ENCODE measurements around the gene CMSS1. TPM values are rescaled to one million over a fixed set of nuclear protein-coding genes. Genes with fewer than 3 reads are reported as not detected.

The CMSS1 gene
- polyA plus RNA-seq, 1 of the 3 experiments (the other 2 are of a cell fraction): 9.1 TPM

DNA sequence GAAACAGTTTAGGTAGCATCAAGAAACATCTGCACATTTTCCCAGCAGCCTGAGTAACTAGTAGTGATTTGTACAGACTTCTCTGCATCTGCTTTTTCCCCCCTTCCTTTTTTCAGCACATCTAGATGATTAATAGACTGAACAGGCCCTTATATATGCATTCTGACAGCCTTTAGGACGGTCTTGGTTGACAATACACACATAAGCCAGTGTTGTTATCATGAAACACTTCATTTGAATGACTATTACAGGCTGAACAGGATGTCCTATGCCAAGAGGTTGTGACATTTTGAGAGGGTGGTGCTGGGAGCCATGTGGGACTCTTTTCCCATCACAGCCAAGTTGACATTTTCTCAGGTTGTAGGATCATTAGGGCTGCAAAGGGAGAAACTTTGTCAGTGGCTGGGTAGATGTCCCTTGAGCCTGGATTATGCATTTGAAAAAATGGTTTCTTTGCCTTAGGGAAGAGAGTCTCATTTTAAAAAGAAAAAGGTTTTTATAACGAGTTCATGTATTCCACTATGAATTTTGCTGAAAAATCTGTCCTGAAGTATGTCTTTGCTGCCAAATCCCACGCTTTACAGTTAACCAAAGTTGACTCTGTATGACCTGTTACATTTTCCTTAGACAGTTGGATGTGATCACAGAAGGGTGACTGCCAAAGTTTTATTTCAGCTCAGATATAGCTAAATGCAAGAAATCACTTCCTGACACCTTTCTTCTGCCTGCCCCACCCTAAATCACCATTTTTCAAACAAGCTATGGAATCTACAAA is 223.0 kb downstream of the CMSS1 start:
- peaks cover 31% of the 10 kb centered on the region for H3F3A ChIP-seq (replicated peaks; ENCODE audit: insufficient read depth)
- no peak overlapping the region for H3K4me3 ChIP-seq (ENCODE audit: low read depth in 2 of 2, low read length in 1 of 2)

DNA sequence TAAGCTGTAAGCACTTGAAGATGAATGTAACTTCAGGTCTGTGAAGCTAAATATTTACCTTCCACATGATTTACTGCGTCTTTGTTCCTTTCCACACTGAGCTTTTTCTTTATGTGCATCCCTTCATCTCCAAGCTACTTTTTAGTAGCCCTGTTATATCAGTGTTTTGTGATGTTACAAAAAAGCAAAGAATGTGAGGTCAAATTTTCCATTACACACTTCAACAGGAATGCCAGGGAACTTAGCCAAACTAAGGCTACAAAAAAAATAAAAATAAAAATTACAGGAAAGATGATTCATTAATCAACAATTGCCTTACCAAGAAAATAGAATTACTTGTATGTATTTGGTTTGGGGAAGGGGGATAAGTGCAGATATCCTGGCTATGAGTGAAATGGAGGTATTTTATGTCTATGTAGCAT is 223.7 kb downstream of the CMSS1 start:
- H3K9ac ChIP-seq: peak overlapping the region; percentile 70
- peaks cover 15 to 23% of the 10 kb centered on the region in 2 experiments for H3K4me1 ChIP-seq (ENCODE audit: control insufficient read depth in 1 of 2, insufficient read depth in 2 of 2, low read depth in 1 of 2, low read length in 1 of 2)
- H3K4me3 ChIP-seq (ENCODE audit: low read depth in 2 of 2, low read length in 1 of 2): peak overlapping the region in 1 of 2 experiments; percentile 38; a peak in 2 of 4 replicates
- H3K9me2 ChIP-seq: no peaks in the 10 kb centered on the region
- no peaks in the 10 kb centered on the region for H4K20me1 ChIP-seq (ENCODE audit: insufficient read depth)
- DNase-seq: no peak
- peaks cover 31% of the 10 kb centered on the region for H3F3A ChIP-seq (replicated peaks; ENCODE audit: insufficient read depth)
- peak overlapping the region; percentile 67 for H3K4me2 ChIP-seq
- no peaks in the 10 kb centered on the region for H3K36me3 ChIP-seq (replicated peaks in 1 of 2; ENCODE audit: control insufficient read depth in 1 of 2, insufficient read depth in 2 of 2, low read length in 1 of 2)
- H3K27me3 ChIP-seq (ENCODE audit: insufficient read depth): no peaks in the 10 kb centered on the region
- ChIA-PET CTCF (interaction anchor here (1.3 kb wide), 1 partner anchor 198 kb away, joined by 5 read pairs; no protein-coding TSS in a partner anchor), POLR2A (no interaction called here)
- no peaks in the 10 kb centered on the region for H3K79me2 ChIP-seq (ENCODE audit: insufficient read depth)
- peak overlapping the region; percentile 92 to 99 for H3K27ac ChIP-seq (ENCODE audit: low read depth in 2 of 2, low read length in 1 of 2)
- H2AFZ ChIP-seq (ENCODE audit: low read depth): peak overlapping the region; percentile 32
- no peaks in the 10 kb centered on the region for H3K9me3 ChIP-seq
- 26% methylated on average over 1 of the region's 1 CpG for WGBS (ENCODE audit: low lambda C conversion rate)
- TF ChIP-seq SIN3A (IDR thresholded peaks at IDR 0.05; ENCODE audit: borderline replicate concordance, low read depth, low read length) (no peak), JUND (IDR thresholded peaks at IDR 0.05) (peak; percentile 97), GATA2 (CRISPR knock-in tag; IDR thresholded peaks at IDR 0.05) (no peak), FOXJ3 (CRISPR knock-in tag; IDR thresholded peaks at IDR 0.05) (no peak), ELF1 (IDR thresholded peaks at IDR 0.05) (no peak), EP300 (IDR thresholded peaks at IDR 0.05; ENCODE audit: borderline replicate concordance in 1 of 2, low read depth in 1 of 2, low read length in 1 of 2) (peak; percentile 59 to 97), RCOR1 (IDR thresholded peaks at IDR 0.05; ENCODE audit: low read length) (no peak), RXRA (IDR thresholded peaks at IDR 0.05; ENCODE audit: borderline replicate concordance, low read depth) (peak; percentile 69; the same call in 1 of the 2 replicates), SMC3 (IDR thresholded peaks at IDR 0.05; ENCODE audit: low read depth, low read length) (no peak), NFIC (IDR thresholded peaks at IDR 0.05; ENCODE audit: borderline replicate concordance) (peak; percentile 97), YY1 (IDR thresholded peaks at IDR 0.05; ENCODE audit: low read depth) (peak; percentile 66; the same call in 1 of the 2 replicates), TEAD4 (IDR thresholded peaks at IDR 0.05; ENCODE audit: borderline replicate concordance, insufficient read depth) (peak; percentile 95), MEF2A (IDR thresholded peaks at IDR 0.05; ENCODE audit: borderline replicate concordance, low read depth) (peak; percentile 76; the same call in 1 of the 2 replicates), POLR2AphosphoS5 (IDR thresholded peaks at IDR 0.05; ENCODE audit: low read depth, low read length) (peak; percentile 68; the same call in 1 of the 2 replicates), FOSL2 (IDR thresholded peaks at IDR 0.05; ENCODE audit: borderline replicate concordance, low read depth) (peak; percentile 88; the same call in 1 of the 2 replicates)
- TF ChIP-seq, protein P1, sequence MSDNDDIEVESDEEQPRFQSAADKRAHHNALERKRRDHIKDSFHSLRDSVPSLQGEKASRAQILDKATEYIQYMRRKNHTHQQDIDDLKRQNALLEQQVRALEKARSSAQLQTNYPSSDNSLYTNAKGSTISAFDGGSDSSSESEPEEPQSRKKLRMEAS (IDR thresholded peaks at IDR 0.05; ENCODE audit: low read depth): 0 out of 2 replicates have a peak, but pooled peaks have one; percentile 30
- TF ChIP-seq, protein P2, sequence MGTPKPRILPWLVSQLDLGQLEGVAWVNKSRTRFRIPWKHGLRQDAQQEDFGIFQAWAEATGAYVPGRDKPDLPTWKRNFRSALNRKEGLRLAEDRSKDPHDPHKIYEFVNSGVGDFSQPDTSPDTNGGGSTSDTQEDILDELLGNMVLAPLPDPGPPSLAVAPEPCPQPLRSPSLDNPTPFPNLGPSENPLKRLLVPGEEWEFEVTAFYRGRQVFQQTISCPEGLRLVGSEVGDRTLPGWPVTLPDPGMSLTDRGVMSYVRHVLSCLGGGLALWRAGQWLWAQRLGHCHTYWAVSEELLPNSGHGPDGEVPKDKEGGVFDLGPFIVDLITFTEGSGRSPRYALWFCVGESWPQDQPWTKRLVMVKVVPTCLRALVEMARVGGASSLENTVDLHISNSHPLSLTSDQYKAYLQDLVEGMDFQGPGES (IDR thresholded peaks at IDR 0.05; ENCODE audit: low read depth, low read length): no peak
- TF ChIP-seq, protein P3, sequence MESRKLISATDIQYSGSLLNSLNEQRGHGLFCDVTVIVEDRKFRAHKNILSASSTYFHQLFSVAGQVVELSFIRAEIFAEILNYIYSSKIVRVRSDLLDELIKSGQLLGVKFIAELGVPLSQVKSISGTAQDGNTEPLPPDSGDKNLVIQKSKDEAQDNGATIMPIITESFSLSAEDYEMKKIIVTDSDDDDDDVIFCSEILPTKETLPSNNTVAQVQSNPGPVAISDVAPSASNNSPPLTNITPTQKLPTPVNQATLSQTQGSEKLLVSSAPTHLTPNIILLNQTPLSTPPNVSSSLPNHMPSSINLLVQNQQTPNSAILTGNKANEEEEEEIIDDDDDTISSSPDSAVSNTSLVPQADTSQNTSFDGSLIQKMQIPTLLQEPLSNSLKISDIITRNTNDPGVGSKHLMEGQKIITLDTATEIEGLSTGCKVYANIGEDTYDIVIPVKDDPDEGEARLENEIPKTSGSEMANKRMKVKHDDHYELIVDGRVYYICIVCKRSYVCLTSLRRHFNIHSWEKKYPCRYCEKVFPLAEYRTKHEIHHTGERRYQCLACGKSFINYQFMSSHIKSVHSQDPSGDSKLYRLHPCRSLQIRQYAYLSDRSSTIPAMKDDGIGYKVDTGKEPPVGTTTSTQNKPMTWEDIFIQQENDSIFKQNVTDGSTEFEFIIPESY (IDR thresholded peaks at IDR 0.05; ENCODE audit: borderline replicate concordance, low read depth): peak; percentile 47; the same call in 1 of the 2 replicates
- TF ChIP-seq, protein P4, sequence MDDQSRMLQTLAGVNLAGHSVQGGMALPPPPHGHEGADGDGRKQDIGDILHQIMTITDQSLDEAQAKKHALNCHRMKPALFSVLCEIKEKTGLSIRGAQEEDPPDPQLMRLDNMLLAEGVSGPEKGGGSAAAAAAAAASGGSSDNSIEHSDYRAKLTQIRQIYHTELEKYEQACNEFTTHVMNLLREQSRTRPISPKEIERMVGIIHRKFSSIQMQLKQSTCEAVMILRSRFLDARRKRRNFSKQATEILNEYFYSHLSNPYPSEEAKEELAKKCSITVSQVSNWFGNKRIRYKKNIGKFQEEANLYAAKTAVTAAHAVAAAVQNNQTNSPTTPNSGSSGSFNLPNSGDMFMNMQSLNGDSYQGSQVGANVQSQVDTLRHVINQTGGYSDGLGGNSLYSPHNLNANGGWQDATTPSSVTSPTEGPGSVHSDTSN (IDR thresholded peaks at IDR 0.05): peak; percentile 76

More for the DNA sequence above, 223.0 kb downstream of the CMSS1 start:
- TF ChIP-seq RXRA (IDR thresholded peaks at IDR 0.05; ENCODE audit: borderline replicate concordance, low read depth) (no peak), TCF12 (IDR thresholded peaks at IDR 0.05) (peak; percentile 59)
- TF ChIP-seq, protein P4 (IDR thresholded peaks at IDR 0.05): peak; percentile 48; the same call in 1 of the 2 replicates
- Histone ChIP-seq H2AFZ (ENCODE audit: low read depth) (peak overlapping the region; percentile 32), H3K27me3 (ENCODE audit: insufficient read depth) (no peaks in the 10 kb centered on the region), H3K9me3 (no peaks in the 10 kb centered on the region), H3K79me2 (ENCODE audit: insufficient read depth) (no peaks in the 10 kb centered on the region), H3K4me2 (peak overlapping the region; percentile 67), H4K20me1 (ENCODE audit: insufficient read depth) (no peaks in the 10 kb centered on the region), H3K27ac (ENCODE audit: low read depth in 2 of 2, low read length in 1 of 2) (peak overlapping the region; percentile 92 to 99), H3K9ac (peak overlapping the region; percentile 70), H3K4me1 (ENCODE audit: control insufficient read depth in 1 of 2, insufficient read depth in 2 of 2, low read depth in 1 of 2, low read length in 1 of 2) (peaks cover 13 to 23% of the 10 kb centered on the region in 2 experiments), H3K9me2 (no peaks in the 10 kb centered on the region), H3K36me3 (replicated peaks in 1 of 2; ENCODE audit: control insufficient read depth in 1 of 2, insufficient read depth in 2 of 2, low read length in 1 of 2) (no peaks in the 10 kb centered on the region)
- DNase-seq: no peak
- WGBS (ENCODE audit: low lambda C conversion rate): 50% methylated on average over 3 of the region's 3 CpGs
- POLR2A ChIA-PET: no interaction called here
- CTCF ChIA-PET: interaction anchor here (1.1 kb wide), 1 partner anchor 28 kb away, joined by 3 read pairs; no protein-coding TSS in a partner anchor

All from SK-N-SH (cell line).